K562 (cell line): Measurements from ENCODE around the gene SPATA33. TPM values are rescaled to one million over a fixed set of nuclear protein-coding genes. Genes with fewer than 3 reads are reported as not detected.

Experiments
- ATAC-seq: fragments of 200-7000 bp; cut with Tn5 transposase; 3 replicates; pipeline ENCODE4 v1.9.1; 2020; ENCODE audit warnings: moderate library complexity
- BruUV-seq: library from RNA; stranded (reverse); fragments of 400-500 nt; replicated peaks from 2 replicates; lab custom pipeline; 2021; lab: Mats Ljungman, UMichigan
- CTCF ChIA-PET: fragments of 300-600 bp; formaldehyde crosslinking; extraction: SDS; loops from one replicate; lab custom pipeline; 2021; ENCODE audit warnings: low intra/inter-chr PET ratio; lab: Yijun Ruan, JAX
- POLR2A ChIA-PET: fragments of 300-600, 350-650 bp; sonication (Branson Sonifier 250); formaldehyde crosslinking; extraction: SDS; loops from one replicate; lab custom pipeline; 2021; ENCODE audit warnings: antibody characterized with exemption, inconsistent platforms; lab: Yijun Ruan, JAX
- DNase-seq, 4 experiments: peaks; one replicate each; pipeline versions ENCODE4 v3.0.0 to v3.0.0-alpha.2; 2011 to 2018; ENCODE audit warnings: low spot score in 3 of 4, mixed read lengths in 3 of 4; ENCODE audit errors: extremely low read depth in 1 of 4
- FAIRE-seq: peaks from 2 replicates; lab custom pipeline; 2011; peaks lifted over from hg19 to GRCh38; lab: Jason Lieb, UNC
- H2AFZ ChIP-seq: 2 replicates; pipeline ENCODE4 v1.6.0; 2011; ENCODE audit warnings: low read depth, low read length, control low read depth, inconsistent platforms
- H3K27ac ChIP-seq: fragments of 200-600 bp; 3 replicates; pipeline ENCODE4 v1.8.0; 2011; ENCODE audit warnings: low read depth, mild to moderate bottlenecking, control low read depth, inconsistent platforms, low read length, moderate library complexity, mixed read lengths; ENCODE audit errors: extremely low read depth
- H3K27me3 ChIP-seq, 2 experiments: fragments of 300-600 bp in 1 of 2; 2 replicates in 1 of 2; 3 replicates in 1 of 2; pipeline versions ENCODE4 v1.6.0 to v1.8.0; 2011; ENCODE audit warnings: inconsistent platforms in 2 of 2, low read length in 2 of 2, mild to moderate bottlenecking in 1 of 2, mixed read lengths in 1 of 2, moderate library complexity in 1 of 2; ENCODE audit not compliant: control insufficient read depth in 2 of 2, insufficient read depth in 2 of 2
- H3K36me3 ChIP-seq: fragments of 300-600 bp; 3 replicates; pipeline ENCODE4 v1.8.0; 2011; ENCODE audit warnings: mild to moderate bottlenecking, low read length, inconsistent platforms; ENCODE audit not compliant: control insufficient read depth, insufficient read depth
- H3K4me1 ChIP-seq, 2 experiments: fragments of 200-600 bp in 1 of 2; replicated peaks in 1 of 2; 2 replicates in 1 of 2; 3 replicates in 1 of 2; pipeline versions ENCODE4 v1.5.1 to v1.8.0; 2011; ENCODE audit warnings: inconsistent platforms in 2 of 2, low read length in 2 of 2, mild to moderate bottlenecking in 1 of 2, mixed read lengths in 1 of 2, moderate library complexity in 1 of 2; ENCODE audit not compliant: control insufficient read depth in 2 of 2, insufficient read depth in 2 of 2
- H3K4me2 ChIP-seq: 2 replicates; pipeline ENCODE4 v1.6.1; 2011; ENCODE audit warnings: low read length, control low read depth, inconsistent platforms, mixed read lengths; ENCODE audit not compliant: insufficient read depth
- H3K4me3 ChIP-seq: fragments of 200-600 bp; sonication (generic), shearing (Covaris generic); 2 replicates; pipeline ENCODE4 v1.5.1; 2016; ENCODE audit warnings: control low read depth, inconsistent platforms
- H3K79me2 ChIP-seq: fragments of 200-600 bp; 3 replicates; pipeline ENCODE4 v1.8.0; 2011; ENCODE audit warnings: low read length, inconsistent platforms; ENCODE audit not compliant: control insufficient read depth, insufficient read depth
- H3K9ac ChIP-seq, 2 experiments: 2 replicates each; pipeline versions ENCODE4 v1.6.0 to v1.6.1; 2011; ENCODE audit warnings: low read depth in 2 of 2, low read length in 2 of 2, control low read depth in 1 of 2, inconsistent platforms in 1 of 2, mild to moderate bottlenecking in 1 of 2, mixed read lengths in 1 of 2; ENCODE audit not compliant: insufficient read depth in 1 of 2
- H3K9me1 ChIP-seq: one replicate; pipeline ENCODE4 v1.6.0; 2011; ENCODE audit warnings: inconsistent platforms, mild to moderate bottlenecking, low read length, moderate library complexity; ENCODE audit not compliant: control insufficient read depth, insufficient read depth
- H3K9me3 ChIP-seq: replicated peaks from 2 replicates; pipeline ENCODE4 v1.5.1; 2011; ENCODE audit warnings: low read depth, low read length, inconsistent platforms; ENCODE audit not compliant: control insufficient read depth, insufficient read depth
- H4K20me1 ChIP-seq: replicated peaks from 2 replicates; pipeline ENCODE4 v1.6.1; 2011; ENCODE audit warnings: low read length, inconsistent platforms, mixed read lengths; ENCODE audit not compliant: control insufficient read depth, insufficient read depth
- CTCF ChIP-seq, 3 experiments: IDR thresholded peaks in 2 of 3; conservative IDR thresholded peaks in 1 of 3; 2 replicates each; pipeline ENCODE4 v1.5.1; 2011 to 2012; ENCODE audit warnings: low read length in 3 of 3, mild to moderate bottlenecking in 3 of 3, control low read depth in 2 of 3, improper control_type of control experiment in 1 of 3, inconsistent platforms in 1 of 3, low read depth in 1 of 3, mixed read lengths in 1 of 3, moderate library complexity in 1 of 3; ENCODE audit not compliant: insufficient read depth in 2 of 3
- ZNF431 ChIP-seq: sonication (generic); formaldehyde crosslinking; IDR thresholded peaks from 2 replicates; pipeline ENCODE4 v1.8.0; 2022; ENCODE audit warnings: mild to moderate bottlenecking, missing genetic modification reagents
- WGBS: fragments of 100-300 bp; shearing (Covaris generic); methylation state at CpG from one replicate; pipeline ENCODE4 v1.1.6; 2016; ENCODE audit warnings: low coverage, mixed read lengths; ENCODE audit not compliant: insufficient coverage; ENCODE audit errors: missing lambda C conversion rate; 5-methylcytosine and 5-hydroxymethylcytosine counted together
- in situ Hi-C: fragments of 300-500 bp; cut with MboI; formaldehyde crosslinking; loops from 4 replicates; pipeline ENCODE4 v1.15.0; 2018; ENCODE audit warnings: inconsistent platforms, mixed read lengths
- intact Hi-C: fragments of 100-400 bp; cut with micrococcal nuclease; formaldehyde crosslinking; loops from 2 replicates; pipeline ENCODE4 v1.14.2; 2022
- polyA plus RNA-seq, 8 experiments: library from polyadenylated mRNA; depleted of rRNA in 4 of 8; stranded (reverse) in 5 of 8; unstranded in 3 of 8; fragments of >200 nt; fragmentation: Nextera tagmentation in 2 of 8; fragmentation: Illumina TruSeq in 1 of 8; extraction: Ambion mirVana in 2 of 8; extraction: Trizol in 1 of 8; gene quantifications; 2 replicates each; pipeline versions ENCODE4 v1.2.1 to v1.2.3, GENCODE V29; 2011 to 2014; ENCODE audit warnings: inconsistent platforms in 1 of 8, missing spikeins in 1 of 8
- total RNA-seq, 7 experiments: library from RNA; depleted of rRNA in 6 of 7; stranded (reverse); fragments of >200 nt in 6 of 7; fragmentation: Illumina TruSeq in 2 of 7; extraction: Trizol in 2 of 7; gene quantifications; 2 replicates each; pipeline versions ENCODE4 v1.2.1 to v1.2.3, GENCODE V29; 2011 to 2021; ENCODE audit warnings: low replicate concordance in 1 of 7

SPATA33 gene
- total and polyA plus RNA-seq, 9 of the 15 experiments (the other 6 are each of a cell fraction or from before 2014, with no cell fraction given), result 4.0 to 20.0 (median 11.8) TPM

- Histone ChIP-seq H3K79me2 (no peaks in the 10 kb centered on the region), H2AFZ (no peak overlapping the region), H3K4me2 (no peak overlapping the region), H3K27me3 (peaks cover 5 to 30% of the 10 kb centered on the region in 2 experiments), H3K36me3 (no peaks in the 10 kb centered on the region), H3K9me1 (no peaks in the 10 kb centered on the region), H3K27ac (no peak overlapping the region), H4K20me1 (no peaks in the 10 kb centered on the region), H3K9ac (peak overlapping the region in 1 of 2 experiments; percentile 26; a peak in 2 of 4 replicates), H3K4me1 (peaks cover 0 to 49% of the 10 kb centered on the region in 2 experiments; a peak in 2 of 5 replicates), H3K9me3 (no peaks in the 10 kb centered on the region), H3K4me3 (no peak overlapping the region)
- ATAC-seq (peak; percentile 48; the same call in 2 of the 3 replicates), FAIRE-seq (peak; percentile 35), DNase-seq (peak; percentile 34 to 64 (median 49))
- no peak for TF ChIP-seq ZNF431 (CRISPR knock-in tag)
- peak in 2 of 3 experiments; percentile 28 to 51; a peak in 4 of 6 replicates for TF ChIP-seq CTCF (IDR thresholded peaks at IDR 0.05 in 2 of 3, conservative IDR thresholded peaks at IDR 0.05 in 1 of 3; ENCODE audit: insufficient read depth in 2 of 3, low read depth in 1 of 3, low read length in 3 of 3)
- ChIA-PET POLR2A (interaction anchor here (0.6 kb wide), 2 partner anchors 10 kb away, joined by 3 read pairs; no protein-coding TSS in a partner anchor), CTCF (interaction anchor here (0.6 kb wide), 1 partner anchor 390 kb away, joined by 4 read pairs; no protein-coding TSS in a partner anchor)
- no TSS peak for BruUV-seq
- WGBS, result 2% methylated on average over 7 of the region's 10 CpGs
- in situ Hi-C loops, result no loop called here
- intact Hi-C loops, result loop anchor here (5.0 kb wide), 1 partner anchor 35 kb away; no protein-coding TSS in a partner anchor
Observed at GRCh38 chr16:89637379-89637778, 20.3 kb upstream of the SPATA33 start.
